Liver (tissue), 9 donors: Measurements from ENCODE around the gene BRME1. TPM values are rescaled to one million over a fixed set of nuclear protein-coding genes. Genes with fewer than 3 reads are reported as not detected.
A peak's percentile ranks its signal among the peaks of the same experiment; 100 is the strongest.

ENCODE experiments used
- DNase-seq: peaks from one replicate; pipeline ENCODE4 v3.0.0-alpha.2; 2017; ENCODE audit warnings: low spot score
- H3K27ac ChIP-seq, 2 donors: one replicate each; pipeline ENCODE4 v1.7.0; 2013; ENCODE audit warnings: inconsistent platforms in 2 of 2, low read length in 2 of 2, control low read depth in 1 of 2, low read depth in 1 of 2, mild to moderate bottlenecking in 1 of 2
- H3K27me3 ChIP-seq, 4 donors: one replicate each; pipeline versions ENCODE4 v1.6.1 to v1.7.0; 2013; ENCODE audit warnings: low read length in 3 of 4, inconsistent platforms in 1 of 4, mild to moderate bottlenecking in 1 of 4, moderate library complexity in 1 of 4; ENCODE audit not compliant: control insufficient read depth in 4 of 4, insufficient read depth in 4 of 4
- H3K36me3 ChIP-seq, 4 donors: one replicate each; pipeline versions ENCODE4 v1.6.1 to v1.7.0; 2013; ENCODE audit warnings: low read length in 3 of 4, mild to moderate bottlenecking in 3 of 4, low read depth in 1 of 4, moderate library complexity in 1 of 4; ENCODE audit not compliant: control insufficient read depth in 4 of 4, insufficient read depth in 3 of 4
- H3K4me1 ChIP-seq, 4 donors: one replicate each; pipeline versions ENCODE4 v1.6.1 to v1.7.0; 2013; ENCODE audit warnings: low read length in 3 of 4, mild to moderate bottlenecking in 3 of 4, moderate library complexity in 1 of 4; ENCODE audit not compliant: control insufficient read depth in 4 of 4, insufficient read depth in 4 of 4
- H3K4me3 ChIP-seq, 3 donors: one replicate each; pipeline versions ENCODE4 v1.6.1 to v1.7.0; 2013; ENCODE audit warnings: low read length in 3 of 3, control low read depth in 1 of 3, low read depth in 1 of 3, mild to moderate bottlenecking in 1 of 3
- H3K9ac ChIP-seq, 2 donors: one replicate each; pipeline ENCODE4 v1.7.0; 2013; ENCODE audit warnings: low read length in 2 of 2, mild to moderate bottlenecking in 2 of 2, moderate library complexity in 2 of 2, control low read depth in 1 of 2, low read depth in 1 of 2
- H3K9me3 ChIP-seq, 4 donors: one replicate each; pipeline versions ENCODE4 v1.6.1 to v1.7.0; 2013; ENCODE audit warnings: low read length in 3 of 4; ENCODE audit not compliant: control insufficient read depth in 4 of 4
- ATF3 ChIP-seq: IDR thresholded peaks from 2 replicates; pipeline ENCODE4 v1.6.1; 2016; ENCODE audit warnings: antibody characterized with exemption
- EGR1 ChIP-seq, 2 donors: IDR thresholded peaks; 2 replicates each; pipeline ENCODE4 v1.6.1; 2016 to 2018; ENCODE audit warnings: antibody characterized with exemption in 2 of 2, low read depth in 2 of 2
- GABPA ChIP-seq, 2 donors: IDR thresholded peaks in 1 of 2; conservative IDR thresholded peaks in 1 of 2; 2 replicates each; pipeline ENCODE4 v1.6.1; 2016; ENCODE audit warnings: antibody characterized with exemption in 2 of 2, mild to moderate bottlenecking in 1 of 2, moderate library complexity in 1 of 2
- HNF4A ChIP-seq, 2 donors: conservative IDR thresholded peaks; 2 replicates each; pipeline ENCODE4 v1.6.1; 2016; ENCODE audit warnings: antibody characterized with exemption in 2 of 2, mild to moderate bottlenecking in 2 of 2
- HNF4G ChIP-seq: IDR thresholded peaks from 2 replicates; pipeline ENCODE4 v1.6.1; 2016; ENCODE audit warnings: antibody characterized with exemption
- JUND ChIP-seq, 2 donors: IDR thresholded peaks; 2 replicates each; pipeline ENCODE4 v1.6.1; 2016; ENCODE audit warnings: antibody characterized with exemption in 2 of 2
- NR2F2 ChIP-seq: IDR thresholded peaks from 2 replicates; pipeline ENCODE4 v1.6.1; 2016; ENCODE audit warnings: antibody characterized with exemption
- REST ChIP-seq: IDR thresholded peaks from 2 replicates; pipeline ENCODE4 v1.6.1; 2016; ENCODE audit warnings: antibody characterized with exemption, mild to moderate bottlenecking
- RXRA ChIP-seq, 2 donors: IDR thresholded peaks; 2 replicates each; pipeline ENCODE4 v1.6.1; 2017 to 2018; ENCODE audit warnings: antibody characterized with exemption in 2 of 2, mild to moderate bottlenecking in 1 of 2
- SP1 ChIP-seq: IDR thresholded peaks from 2 replicates; pipeline ENCODE4 v1.6.1; 2018; ENCODE audit warnings: antibody characterized with exemption, mild to moderate bottlenecking
- TAF1 ChIP-seq: conservative IDR thresholded peaks from 2 replicates; pipeline ENCODE4 v1.6.1; 2016; ENCODE audit warnings: antibody characterized with exemption, mild to moderate bottlenecking
- WGBS: extraction: QIAGEN DNeasy Blood & Tissue Kit; methylation state at CpG from one replicate; pipeline ENCODE4 v1.1.7; 2013; 5-methylcytosine and 5-hydroxymethylcytosine counted together
- polyA plus RNA-seq, 2 donors: library from polyadenylated mRNA; stranded (reverse) in 1 of 2; unstranded in 1 of 2; fragments of 200-250 nt in 1 of 2; fragments of >200 nt in 1 of 2; fragmentation: Nextera tagmentation in 1 of 2; extraction: Ambion mirVana in 1 of 2; gene quantifications; one replicate each; pipeline versions ENCODE4 v1.2.1 to v1.2.3, GENCODE V29; 2013 to 2015
- total RNA-seq, 2 donors: library from RNA; depleted of rRNA; stranded (reverse); fragments of >200 nt; gene quantifications; one replicate each; pipeline ENCODE4 v1.2.3, GENCODE V29; 2014
- donor health status: healthy.
- donor health status: healthy.
- donor health status: healthy.
- donor health status: healthy.
- donor health status: healthy.

BRME1 gene
- total and polyA plus RNA-seq, 4 donors, result 0.42 to 5.3 (median 0.48) TPM

GRCh38 chr19:13846557-13847406 lies 59.1 kb downstream of the BRME1 start:
- peak overlapping the region; percentile 62 to 75 for H3K9ac ChIP-seq
- 18% methylated on average over 23 of the region's 23 CpGs for WGBS
- H3K27me3 ChIP-seq, result peaks cover 0 to 3% (median 0%) of the 10 kb centered on the region in 4 donors
- H3K36me3 ChIP-seq, result no peaks in the 10 kb centered on the region
- peak overlapping the region in 1 of 3 donors; percentile 49 for H3K4me3 ChIP-seq
- TF ChIP-seq JUND (IDR thresholded peaks at IDR 0.05) (peak; percentile 74 to 84), GABPA (IDR thresholded peaks at IDR 0.05 in 1 of 2, conservative IDR thresholded peaks at IDR 0.05 in 1 of 2) (no peak), SP1 (peak; percentile 27)
- no peaks in the 10 kb centered on the region for H3K9me3 ChIP-seq
- H3K27ac ChIP-seq, result peak overlapping the region; percentile 86 to 94
- DNase-seq, result peak; percentile 71
- H3K4me1 ChIP-seq, result peaks cover 0 to 15% (median 13%) of the 10 kb centered on the region in 4 donors

GRCh38 chr19:13844130-13844631 lies 61.7 kb downstream of the BRME1 start:
- TF ChIP-seq EGR1 (IDR thresholded peaks at IDR 0.05; ENCODE audit: low read depth in 2 of 2) (no peak), RXRA (IDR thresholded peaks at IDR 0.05) (no peak), JUND (IDR thresholded peaks at IDR 0.05) (no peak), HNF4G (no peak), ATF3 (no peak), HNF4A (conservative IDR thresholded peaks at IDR 0.05) (no peak), SP1 (no peak), TAF1 (no peak), NR2F2 (no peak), REST (no peak)
- peaks cover 0 to 15% (median 8%) of the 10 kb centered on the region in 4 donors for H3K4me1 ChIP-seq
- H3K27me3 ChIP-seq, result no peaks in the 10 kb centered on the region
- no peaks in the 10 kb centered on the region for H3K9me3 ChIP-seq
- DNase-seq, result no peak
- no peak overlapping the region for H3K4me3 ChIP-seq
- H3K9ac ChIP-seq, result no peak overlapping the region
- peak overlapping the region; percentile 1 to 88 for H3K27ac ChIP-seq
- H3K36me3 ChIP-seq, result no peaks in the 10 kb centered on the region
- 77% methylated on average over 7 of the region's 7 CpGs for WGBS

DNA sequence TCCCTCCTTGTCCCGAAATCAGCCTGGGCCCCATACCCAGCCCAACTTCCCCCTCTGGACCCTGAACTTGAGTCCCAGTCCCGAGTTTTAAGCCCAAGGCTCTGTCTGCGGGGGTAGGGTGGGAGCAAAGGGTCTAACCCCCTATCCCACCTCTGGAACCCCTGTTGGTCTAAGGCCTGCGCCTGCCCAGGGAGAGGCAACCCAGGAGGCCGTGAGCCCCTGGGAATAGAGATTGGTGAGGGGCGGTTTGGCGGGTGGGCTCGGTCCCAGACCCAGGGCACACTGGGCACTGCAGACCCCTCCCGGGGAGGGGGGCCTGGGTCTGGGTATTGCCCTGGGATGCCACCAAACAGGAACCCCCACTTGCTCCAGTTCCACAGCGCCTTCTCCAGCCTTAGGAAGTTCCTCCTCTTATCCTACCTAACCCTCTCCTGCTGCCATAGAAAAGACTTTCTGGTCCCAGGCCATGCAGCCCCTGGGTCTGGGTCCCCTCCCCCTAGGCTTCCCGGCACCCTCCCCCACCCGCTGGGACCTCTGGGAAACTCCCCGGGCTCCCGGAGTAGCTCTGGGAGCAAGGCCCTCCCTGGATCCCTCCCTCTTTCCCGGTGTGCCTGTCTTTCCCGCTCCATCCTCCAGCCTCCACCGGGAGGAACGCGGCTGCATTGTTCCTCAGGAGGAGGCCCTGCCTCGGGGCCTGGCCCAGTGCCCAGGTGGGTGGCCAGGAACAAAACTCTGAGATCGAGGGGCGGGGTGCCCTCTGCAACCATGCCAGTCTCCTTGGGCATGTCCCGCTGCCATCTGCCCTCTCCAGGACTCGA lies 62.6 kb downstream of the BRME1 start:
- Histone ChIP-seq H3K9me3 (no peaks in the 10 kb centered on the region), H3K4me1 (peaks cover 0 to 15% (median 8%) of the 10 kb centered on the region in 4 donors), H3K9ac (peak overlapping the region; percentile 80 to 84), H3K27me3 (no peaks in the 10 kb centered on the region), H3K36me3 (no peaks in the 10 kb centered on the region), H3K27ac (peak overlapping the region; percentile 88 to 91), H3K4me3 (peak overlapping the region in 2 of 3 donors; percentile 37 to 82)
- DNase-seq, result no peak
- peak; percentile 8 for TF ChIP-seq NR2F2
- TF ChIP-seq JUND (IDR thresholded peaks at IDR 0.05), result no peak
- 30% methylated on average over 24 of the region's 24 CpGs for WGBS
